Mucosa of descending colon (tissue), 3 donors: Measurements from ENCODE around the gene KTN1. TPM values are rescaled to one million over a fixed set of nuclear protein-coding genes. Genes with fewer than 3 reads are reported as not detected.

Source experiments
- ATAC-seq: fragments of 200-7000 bp; cut with Tn5 transposase; one replicate; pipeline ENCODE4 v1.9.1; 2020; ENCODE audit warnings: mild to moderate bottlenecking, moderate library complexity
- DNase-seq, 3 donors: peaks; one replicate each; pipeline ENCODE4 v3.0.0-alpha.2; 2020
- H3K36me3 ChIP-seq: fragments of 200-600 bp; one replicate; pipeline ENCODE4 v1.8.0; 2021; ENCODE audit warnings: low read depth, mild to moderate bottlenecking
- H3K4me1 ChIP-seq: fragments of 200-600 bp; one replicate; pipeline ENCODE4 v1.8.0; 2021; ENCODE audit warnings: low read depth, mild to moderate bottlenecking
- H3K4me3 ChIP-seq: fragments of 200-600 bp; one replicate; pipeline ENCODE4 v1.8.0; 2021; ENCODE audit warnings: mild to moderate bottlenecking
- H3K9me3 ChIP-seq: fragments of 200-600 bp; one replicate; pipeline ENCODE4 v1.8.0; 2021; ENCODE audit warnings: mild to moderate bottlenecking
- CTCF ChIP-seq: fragments of 200-600 bp; IDR thresholded peaks from one replicate; pipeline ENCODE4 v1.8.0; 2022; ENCODE audit warnings: antibody characterized with exemption, mild to moderate bottlenecking
- intact Hi-C, 2 donors: fragments of 100-400 bp; cut with DNase I in 1 of 2; cut with micrococcal nuclease in 1 of 2; formaldehyde crosslinking; loops; one replicate each; pipeline versions ENCODE4 v1.11.0 to v1.11.1; 2022; cut with DNase I, micrococcal nuclease
- total RNA-seq, 3 donors: library from RNA; stranded (reverse); fragmentation: NEBNext Ultra II Directional in 2 of 3; extraction: Animal tissue kit (Norgen Biotek cat#: 25700) in 2 of 3; gene quantifications; one replicate each; pipeline versions ENCODE4 v1.2.1 to v1.2.4, GENCODE V29; 2021 to 2023
- donor health status: DM: no; HTN: no; CAD: no; lungs with moderate emphysema.
- donor health status: DM: no; HTN: no; CAD: no.
- donor health status: DM: no; HTN: yes; CAD: no.

The KTN1 gene
- total RNA-seq, 3 donors from 2014 or later: 181 to 299 (median 251) TPM

- no peaks in the 10 kb centered on the region for H3K4me1 ChIP-seq
- H3K4me3 ChIP-seq: no peak overlapping the region
- no peaks in the 10 kb centered on the region for H3K9me3 ChIP-seq
- intact Hi-C loops: no loop called here
- no peak for TF ChIP-seq CTCF
- no peak for DNase-seq
- no peaks in the 10 kb centered on the region for H3K36me3 ChIP-seq
- ATAC-seq: no peak
Measured at GRCh38 chr14:55645145-55645544, 65.1 kb downstream of the KTN1 start.

GRCh38 chr14:55645845-55646832 is 66.1 kb downstream of the KTN1 start:
- TF ChIP-seq CTCF: no peak

GRCh38 chr14:55650992-55651391 is 71.0 kb downstream of the KTN1 start:
- Histone ChIP-seq H3K36me3 (no peaks in the 10 kb centered on the region), H3K4me3 (no peak overlapping the region), H3K9me3 (no peaks in the 10 kb centered on the region), H3K4me1 (no peaks in the 10 kb centered on the region)
- intact Hi-C loops: no loop called here
- ATAC-seq (no peak), DNase-seq (no peak)
- no peak for TF ChIP-seq CTCF

More at GRCh38 chr14:55645845-55646832, 66.1 kb downstream of the KTN1 start:
- intact Hi-C loops: no loop called here
- no peaks in the 10 kb centered on the region for H3K9me3 ChIP-seq
- ATAC-seq (no peak), DNase-seq (no peak)
- no peaks in the 10 kb centered on the region for H3K4me1 ChIP-seq
- no peaks in the 10 kb centered on the region for H3K36me3 ChIP-seq
- H3K4me3 ChIP-seq: no peak overlapping the region

GRCh38 chr14:55654243-55654642 is 74.2 kb downstream of the KTN1 start:
- no peak for DNase-seq
- no peak for TF ChIP-seq CTCF
- H3K4me3 ChIP-seq: no peak overlapping the region

GRCh38 chr14:55661029-55661428 is 81.0 kb downstream of the KTN1 start:
- H3K9me3 ChIP-seq: no peaks in the 10 kb centered on the region
- H3K4me3 ChIP-seq: no peak overlapping the region
- no peaks in the 10 kb centered on the region for H3K36me3 ChIP-seq
- no peak for ATAC-seq
- DNase-seq: no peak
- no peak for TF ChIP-seq CTCF
- intact Hi-C loops: no loop called here
- H3K4me1 ChIP-seq: no peaks in the 10 kb centered on the region

More at GRCh38 chr14:55654243-55654642, 74.2 kb downstream of the KTN1 start:
- no peaks in the 10 kb centered on the region for H3K9me3 ChIP-seq
- no peaks in the 10 kb centered on the region for H3K36me3 ChIP-seq
- ATAC-seq: no peak
- H3K4me1 ChIP-seq: no peaks in the 10 kb centered on the region
- intact Hi-C loops: no loop called here
